Mucosa of descending colon (tissue), 3 donors: Measurements from ENCODE around the gene EPAS1. TPM values are rescaled to one million over a fixed set of nuclear protein-coding genes. Genes with fewer than 3 reads are reported as not detected.

Experiments
- ATAC-seq: fragments of 200-7000 bp; cut with Tn5 transposase; one replicate; pipeline ENCODE4 v1.9.1; 2020; ENCODE audit warnings: mild to moderate bottlenecking, moderate library complexity
- DNase-seq, 3 donors: peaks; one replicate each; pipeline ENCODE4 v3.0.0-alpha.2; 2020
- H3K36me3 ChIP-seq: fragments of 200-600 bp; one replicate; pipeline ENCODE4 v1.8.0; 2021; ENCODE audit warnings: low read depth, mild to moderate bottlenecking
- H3K4me1 ChIP-seq: fragments of 200-600 bp; one replicate; pipeline ENCODE4 v1.8.0; 2021; ENCODE audit warnings: low read depth, mild to moderate bottlenecking
- H3K4me3 ChIP-seq: fragments of 200-600 bp; one replicate; pipeline ENCODE4 v1.8.0; 2021; ENCODE audit warnings: mild to moderate bottlenecking
- H3K9me3 ChIP-seq: fragments of 200-600 bp; one replicate; pipeline ENCODE4 v1.8.0; 2021; ENCODE audit warnings: mild to moderate bottlenecking
- intact Hi-C, 2 donors: fragments of 100-400 bp; cut with DNase I in 1 of 2; cut with micrococcal nuclease in 1 of 2; formaldehyde crosslinking; loops; one replicate each; pipeline versions ENCODE4 v1.11.0 to v1.11.1; 2022; cut with DNase I, micrococcal nuclease
- total RNA-seq, 3 donors: library from RNA; stranded (reverse); fragmentation: NEBNext Ultra II Directional in 2 of 3; extraction: Animal tissue kit (Norgen Biotek cat#: 25700) in 2 of 3; gene quantifications; one replicate each; pipeline versions ENCODE4 v1.2.1 to v1.2.4, GENCODE V29; 2021 to 2023
- TF ChIP-seq, protein P1 (sequence below): fragments of 200-600 bp; IDR thresholded peaks from one replicate; pipeline ENCODE4 v1.8.0; 2022; ENCODE audit warnings: antibody characterized with exemption, mild to moderate bottlenecking
- donor health status: DM: no; HTN: no; CAD: no; lungs with moderate emphysema.
- donor health status: DM: no; HTN: no; CAD: no.
- donor health status: DM: no; HTN: yes; CAD: no.

EPAS1 gene
- total RNA-seq, 3 donors from 2014 or later: 126 to 251 (median 150) TPM

DNA sequence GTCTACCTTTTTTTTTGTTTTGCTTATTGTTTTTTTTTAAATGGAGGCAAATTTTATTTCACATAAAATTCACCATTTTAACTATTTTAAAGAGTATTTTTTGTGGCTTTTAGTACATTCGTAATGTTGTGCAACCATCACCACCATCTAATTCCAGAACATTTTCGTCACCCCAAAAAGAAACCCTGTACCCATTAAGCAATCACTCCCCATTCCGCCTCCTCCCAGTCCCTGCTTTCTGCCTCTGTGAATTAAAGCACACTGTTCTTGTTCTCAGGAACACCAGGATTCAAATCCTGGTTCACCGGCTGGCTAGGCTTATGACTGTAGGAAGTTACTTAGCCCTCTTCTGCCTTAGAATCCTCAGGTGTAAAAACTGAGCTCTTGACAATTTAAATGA lies 36.9 kb upstream of the EPAS1 start:
- ATAC-seq: no peak

GRCh38 chr2:46262248-46262938 lies 34.8 kb upstream of the EPAS1 start:
- no peak for ATAC-seq
- H3K4me3 ChIP-seq: no peak overlapping the region
- intact Hi-C loops: no loop called here
- no peaks in the 10 kb centered on the region for H3K9me3 ChIP-seq
- TF ChIP-seq, protein P1, sequence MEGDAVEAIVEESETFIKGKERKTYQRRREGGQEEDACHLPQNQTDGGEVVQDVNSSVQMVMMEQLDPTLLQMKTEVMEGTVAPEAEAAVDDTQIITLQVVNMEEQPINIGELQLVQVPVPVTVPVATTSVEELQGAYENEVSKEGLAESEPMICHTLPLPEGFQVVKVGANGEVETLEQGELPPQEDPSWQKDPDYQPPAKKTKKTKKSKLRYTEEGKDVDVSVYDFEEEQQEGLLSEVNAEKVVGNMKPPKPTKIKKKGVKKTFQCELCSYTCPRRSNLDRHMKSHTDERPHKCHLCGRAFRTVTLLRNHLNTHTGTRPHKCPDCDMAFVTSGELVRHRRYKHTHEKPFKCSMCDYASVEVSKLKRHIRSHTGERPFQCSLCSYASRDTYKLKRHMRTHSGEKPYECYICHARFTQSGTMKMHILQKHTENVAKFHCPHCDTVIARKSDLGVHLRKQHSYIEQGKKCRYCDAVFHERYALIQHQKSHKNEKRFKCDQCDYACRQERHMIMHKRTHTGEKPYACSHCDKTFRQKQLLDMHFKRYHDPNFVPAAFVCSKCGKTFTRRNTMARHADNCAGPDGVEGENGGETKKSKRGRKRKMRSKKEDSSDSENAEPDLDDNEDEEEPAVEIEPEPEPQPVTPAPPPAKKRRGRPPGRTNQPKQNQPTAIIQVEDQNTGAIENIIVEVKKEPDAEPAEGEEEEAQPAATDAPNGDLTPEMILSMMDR: no peak
- no peak for DNase-seq
- H3K36me3 ChIP-seq: no peaks in the 10 kb centered on the region
- peaks cover 9% of the 10 kb centered on the region for H3K4me1 ChIP-seq

More for the DNA sequence above, 36.9 kb upstream of the EPAS1 start:
- no peaks in the 10 kb centered on the region for H3K36me3 ChIP-seq
- intact Hi-C loops: no loop called here
- DNase-seq: no peak
- TF ChIP-seq, protein P1: no peak
- no peaks in the 10 kb centered on the region for H3K9me3 ChIP-seq
- H3K4me1 ChIP-seq: peaks cover 9% of the 10 kb centered on the region
- H3K4me3 ChIP-seq: no peak overlapping the region

GRCh38 chr2:46263347-46263746 lies 33.9 kb upstream of the EPAS1 start:
- ATAC-seq (no peak), DNase-seq (no peak)
- TF ChIP-seq, protein P1: no peak
- H3K4me3 ChIP-seq: no peak overlapping the region
- no peaks in the 10 kb centered on the region for H3K9me3 ChIP-seq
- intact Hi-C loops: no loop called here
- no peaks in the 10 kb centered on the region for H3K36me3 ChIP-seq
- peaks cover 5% of the 10 kb centered on the region for H3K4me1 ChIP-seq

GRCh38 chr2:46264447-46264846 lies 32.8 kb upstream of the EPAS1 start:
- Histone ChIP-seq H3K36me3 (no peaks in the 10 kb centered on the region), H3K4me1 (peaks cover under 1% of the 10 kb centered on the region), H3K4me3 (no peak overlapping the region), H3K9me3 (no peaks in the 10 kb centered on the region)
- intact Hi-C loops: no loop called here
- DNase-seq (no peak), ATAC-seq (no peak)
- TF ChIP-seq, protein P1: no peak

- TF ChIP-seq, protein P1: no peak
- H3K9me3 ChIP-seq: no peaks in the 10 kb centered on the region
- no peaks in the 10 kb centered on the region for H3K4me1 ChIP-seq
- DNase-seq (no peak), ATAC-seq (no peak)
- intact Hi-C loops: no loop called here
- H3K4me3 ChIP-seq: no peak overlapping the region
- H3K36me3 ChIP-seq: no peaks in the 10 kb centered on the region
Measured at GRCh38 chr2:46266134-46266533, 31.1 kb upstream of the EPAS1 start.
